Measurements from ENCODE around the gene USH1G. TPM values are rescaled to one million over a fixed set of nuclear protein-coding genes. Genes with fewer than 3 reads are reported as not detected.

USH1G gene
- total RNA-seq, 1 experiment from 2014 or later = 2.7 TPM

DNA sequence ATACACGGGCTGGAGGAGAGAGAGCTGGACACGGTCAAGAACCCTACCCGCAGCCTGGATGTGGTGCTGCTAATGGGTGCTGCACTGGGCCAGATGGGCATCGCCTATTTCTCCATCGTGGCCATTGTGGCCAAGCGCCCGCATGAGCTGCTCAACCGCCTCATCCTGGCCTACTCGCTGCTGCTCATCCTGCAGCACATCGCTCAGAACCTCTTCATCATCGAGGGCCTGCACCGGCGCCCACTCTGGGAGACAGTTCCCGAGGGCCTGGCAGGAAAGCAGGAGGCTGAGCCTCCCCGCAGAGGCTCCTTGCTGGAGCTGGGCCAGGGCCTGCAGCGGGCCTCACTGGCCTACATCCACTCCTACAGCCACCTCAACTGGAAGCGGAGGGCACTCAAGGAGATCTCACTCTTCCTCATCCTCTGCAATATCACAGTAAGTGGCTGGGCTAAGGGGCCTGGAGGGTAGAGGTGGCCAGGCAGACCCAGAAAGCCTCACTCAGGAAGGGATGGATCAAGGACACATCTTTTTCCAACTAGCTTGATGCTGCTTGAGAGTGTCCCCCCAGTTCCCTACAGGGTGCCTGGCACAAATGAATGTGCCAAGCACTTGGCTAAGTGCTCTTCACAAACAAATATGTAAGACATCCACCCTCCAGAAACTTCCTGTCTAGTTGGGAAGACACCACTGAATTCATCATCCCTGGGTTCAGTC lies 24.1 kb upstream of the USH1G start:
- no peaks in the 10 kb centered on the region for H4K20me1 ChIP-seq (ENCODE audit: control insufficient read depth, insufficient read depth, insufficient read length)
- no peak overlapping the region for H3K14ac ChIP-seq (ENCODE audit: insufficient read depth, low read length)
- no peak overlapping the region for H3K4me3 Mint-ChIP-seq
- H3K79me1 ChIP-seq (ENCODE audit: insufficient read depth, low read depth, low read length, poor library complexity, severe bottlenecking) = no peaks in the 10 kb centered on the region
- no peak overlapping the region for H3K23ac ChIP-seq (ENCODE audit: insufficient read length, low read depth, low read length)
- H2BK12ac ChIP-seq (ENCODE audit: insufficient read length, low read depth, low read length) = no peak overlapping the region
- no peak overlapping the region for H3K9ac ChIP-seq (ENCODE audit: extremely low read depth, insufficient read length, low read length)
- H3K56ac ChIP-seq (ENCODE audit: insufficient read length, low read depth, low read length) = no peak overlapping the region
- H2AFZ ChIP-seq (ENCODE audit: low read length) = no peak overlapping the region
- H3K9me3 ChIP-seq (ENCODE audit: control insufficient read depth, low read depth, low read length) = no peaks in the 10 kb centered on the region
- H3K9me3 Mint-ChIP-seq = no peaks in the 10 kb centered on the region
- H3K18ac ChIP-seq (ENCODE audit: insufficient read length, low read depth, low read length) = no peak overlapping the region
- H3K27me3 Mint-ChIP-seq (ENCODE audit: low read depth) = peaks cover 33% of the 10 kb centered on the region
- no peak overlapping the region for H3K4ac ChIP-seq (ENCODE audit: low read depth, low read length)
- no peak overlapping the region for H3K4me2 ChIP-seq (ENCODE audit: insufficient read depth, insufficient read length, low read length)
- H3T11ph ChIP-seq (ENCODE audit: low read length) = no peak overlapping the region
- no peaks in the 10 kb centered on the region for H3K79me2 ChIP-seq (ENCODE audit: insufficient read depth, low read length)
- DNase-seq = no peak
- no CpG with 5 or more reads among the region's 17 CpGs for WGBS (ENCODE audit: extremely low coverage, insufficient read length, low lambda C conversion rate)
- H4K91ac ChIP-seq (ENCODE audit: insufficient read length, low read depth, low read length) = no peak overlapping the region
- no peak overlapping the region for H2BK15ac ChIP-seq (ENCODE audit: low read depth, low read length)
- no peak overlapping the region for H3K27ac ChIP-seq (ENCODE audit: insufficient read length, low read depth, low read length)
- no peak overlapping the region for H2BK120ac ChIP-seq (ENCODE audit: low read depth, low read length, poor library complexity, severe bottlenecking)
- no peak overlapping the region for H2AK5ac ChIP-seq (ENCODE audit: insufficient read length, low read length)
- H2BK5ac ChIP-seq (ENCODE audit: insufficient read length, low read length) = no peak overlapping the region
- H3K23me2 ChIP-seq (ENCODE audit: insufficient read length, low read depth, low read length, poor library complexity, severe bottlenecking) = no peaks in the 10 kb centered on the region
- peaks cover 22 to 29% of the 10 kb centered on the region in 2 experiments for H3K4me1 Mint-ChIP-seq
- H3K4me1 ChIP-seq (ENCODE audit: insufficient read depth, low read length) = no peaks in the 10 kb centered on the region; the same call in 1 of the 2 replicates
- H3K27me3 ChIP-seq (ENCODE audit: insufficient read depth, low read length) = no peaks in the 10 kb centered on the region; the same call in 1 of the 2 replicates
- TF ChIP-seq, protein P1, sequence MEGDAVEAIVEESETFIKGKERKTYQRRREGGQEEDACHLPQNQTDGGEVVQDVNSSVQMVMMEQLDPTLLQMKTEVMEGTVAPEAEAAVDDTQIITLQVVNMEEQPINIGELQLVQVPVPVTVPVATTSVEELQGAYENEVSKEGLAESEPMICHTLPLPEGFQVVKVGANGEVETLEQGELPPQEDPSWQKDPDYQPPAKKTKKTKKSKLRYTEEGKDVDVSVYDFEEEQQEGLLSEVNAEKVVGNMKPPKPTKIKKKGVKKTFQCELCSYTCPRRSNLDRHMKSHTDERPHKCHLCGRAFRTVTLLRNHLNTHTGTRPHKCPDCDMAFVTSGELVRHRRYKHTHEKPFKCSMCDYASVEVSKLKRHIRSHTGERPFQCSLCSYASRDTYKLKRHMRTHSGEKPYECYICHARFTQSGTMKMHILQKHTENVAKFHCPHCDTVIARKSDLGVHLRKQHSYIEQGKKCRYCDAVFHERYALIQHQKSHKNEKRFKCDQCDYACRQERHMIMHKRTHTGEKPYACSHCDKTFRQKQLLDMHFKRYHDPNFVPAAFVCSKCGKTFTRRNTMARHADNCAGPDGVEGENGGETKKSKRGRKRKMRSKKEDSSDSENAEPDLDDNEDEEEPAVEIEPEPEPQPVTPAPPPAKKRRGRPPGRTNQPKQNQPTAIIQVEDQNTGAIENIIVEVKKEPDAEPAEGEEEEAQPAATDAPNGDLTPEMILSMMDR (conservative IDR thresholded peaks at IDR 0.05) = no peak
- no peak overlapping the region for H4K8ac ChIP-seq (replicated peaks; ENCODE audit: insufficient read length, low read depth, low read length)
- H3K27ac Mint-ChIP-seq = no peak overlapping the region; a peak in 1 of 7 replicates
- H3K36me3 Mint-ChIP-seq (ENCODE audit: insufficient read depth in 1 of 3, low read depth in 3 of 3) = no peaks in the 10 kb centered on the region
- H2BK20ac ChIP-seq (ENCODE audit: low read depth, low read length, poor library complexity, severe bottlenecking) = no peak overlapping the region
- no peak overlapping the region for H4K5ac ChIP-seq (ENCODE audit: insufficient read length, low read depth, low read length)

All from H9 (cell line).